Measurements from ENCODE around the gene TMEM167B. TPM values are rescaled to one million over a fixed set of nuclear protein-coding genes. Genes with fewer than 3 reads are reported as not detected.

Gene TMEM167B
- total and polyA plus RNA-seq, 7 donors, result 19.8 to 56.0 (median 30.8) TPM

DNA sequence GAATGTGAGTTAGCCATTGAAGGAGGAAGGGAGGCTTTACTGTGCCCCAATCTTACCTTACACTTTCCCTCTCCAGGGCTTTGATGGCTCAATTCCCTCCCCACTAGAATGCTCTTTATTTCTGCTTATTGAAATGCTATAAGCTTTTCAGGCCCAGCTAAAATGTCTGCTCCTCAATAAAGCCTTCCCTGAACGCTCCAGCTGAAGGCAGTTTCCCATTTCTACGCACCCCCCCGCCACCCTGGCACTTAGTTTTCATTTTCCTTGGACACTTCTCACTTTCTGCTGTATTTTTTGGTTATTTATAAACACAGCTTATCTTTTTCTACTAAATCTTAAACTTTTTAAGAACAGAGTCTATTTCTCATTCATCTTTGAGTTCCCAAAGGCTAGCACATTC is 7.1 kb upstream of the TMEM167B start:
- Histone ChIP-seq H3K9me3 (no peaks in the 10 kb centered on the region), H3K4me3 (no peak overlapping the region), H3K36me3 (ENCODE audit: insufficient read depth in 1 of 2, low read depth in 1 of 2) (no peaks in the 10 kb centered on the region), H3K4me1 (no peaks in the 10 kb centered on the region), H3K27ac (no peak overlapping the region), H3K27me3 (ENCODE audit: insufficient read depth in 3 of 3, low read length in 2 of 3) (no peaks in the 10 kb centered on the region)
- TF ChIP-seq, protein P1, sequence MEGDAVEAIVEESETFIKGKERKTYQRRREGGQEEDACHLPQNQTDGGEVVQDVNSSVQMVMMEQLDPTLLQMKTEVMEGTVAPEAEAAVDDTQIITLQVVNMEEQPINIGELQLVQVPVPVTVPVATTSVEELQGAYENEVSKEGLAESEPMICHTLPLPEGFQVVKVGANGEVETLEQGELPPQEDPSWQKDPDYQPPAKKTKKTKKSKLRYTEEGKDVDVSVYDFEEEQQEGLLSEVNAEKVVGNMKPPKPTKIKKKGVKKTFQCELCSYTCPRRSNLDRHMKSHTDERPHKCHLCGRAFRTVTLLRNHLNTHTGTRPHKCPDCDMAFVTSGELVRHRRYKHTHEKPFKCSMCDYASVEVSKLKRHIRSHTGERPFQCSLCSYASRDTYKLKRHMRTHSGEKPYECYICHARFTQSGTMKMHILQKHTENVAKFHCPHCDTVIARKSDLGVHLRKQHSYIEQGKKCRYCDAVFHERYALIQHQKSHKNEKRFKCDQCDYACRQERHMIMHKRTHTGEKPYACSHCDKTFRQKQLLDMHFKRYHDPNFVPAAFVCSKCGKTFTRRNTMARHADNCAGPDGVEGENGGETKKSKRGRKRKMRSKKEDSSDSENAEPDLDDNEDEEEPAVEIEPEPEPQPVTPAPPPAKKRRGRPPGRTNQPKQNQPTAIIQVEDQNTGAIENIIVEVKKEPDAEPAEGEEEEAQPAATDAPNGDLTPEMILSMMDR (IDR thresholded peaks at IDR 0.05), result no peak
- ATAC-seq (no peak), DNase-seq (no peak)
- intact Hi-C loops (cut with DNase I), result no loop called here
- 81 to 91% (median 83%) methylated on average over 3 of the region's 3 CpGs for WGBS, 3 donors

DNA sequence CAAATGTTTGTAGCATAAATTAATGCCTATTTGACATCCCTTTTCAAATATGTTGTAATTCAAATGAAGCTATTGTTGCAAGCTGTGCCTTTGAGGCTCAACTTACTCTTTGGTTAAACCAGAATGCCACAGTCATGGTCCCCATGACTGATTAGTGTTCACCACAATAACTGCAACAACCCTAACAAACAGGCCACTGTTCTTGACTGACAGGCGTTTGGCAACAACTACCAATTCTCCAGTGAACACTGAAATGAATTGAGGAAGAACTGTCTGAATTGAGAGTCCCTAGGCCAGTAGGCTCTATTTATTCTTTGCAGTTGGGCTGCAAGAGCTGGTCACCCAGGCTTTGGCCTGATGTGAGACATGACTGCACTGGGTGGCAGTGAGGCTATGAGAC is 6.6 kb upstream of the TMEM167B start:
- DNase-seq (no peak), ATAC-seq (no peak)
- H3K4me3 ChIP-seq, result no peak overlapping the region
- no peaks in the 10 kb centered on the region for H3K36me3 ChIP-seq (ENCODE audit: insufficient read depth in 1 of 2, low read depth in 1 of 2)
- intact Hi-C loops (cut with DNase I), result no loop called here
- TF ChIP-seq, protein P1 (IDR thresholded peaks at IDR 0.05), result no peak
- H3K27me3 ChIP-seq (ENCODE audit: insufficient read depth in 3 of 3, low read length in 2 of 3), result no peaks in the 10 kb centered on the region
- no peaks in the 10 kb centered on the region for H3K9me3 ChIP-seq
- 49 to 71% (median 65%) methylated on average over 1 of the region's 1 CpG for WGBS, 3 donors
- no peaks in the 10 kb centered on the region for H3K4me1 ChIP-seq
- H3K27ac ChIP-seq, result no peak overlapping the region

DNA sequence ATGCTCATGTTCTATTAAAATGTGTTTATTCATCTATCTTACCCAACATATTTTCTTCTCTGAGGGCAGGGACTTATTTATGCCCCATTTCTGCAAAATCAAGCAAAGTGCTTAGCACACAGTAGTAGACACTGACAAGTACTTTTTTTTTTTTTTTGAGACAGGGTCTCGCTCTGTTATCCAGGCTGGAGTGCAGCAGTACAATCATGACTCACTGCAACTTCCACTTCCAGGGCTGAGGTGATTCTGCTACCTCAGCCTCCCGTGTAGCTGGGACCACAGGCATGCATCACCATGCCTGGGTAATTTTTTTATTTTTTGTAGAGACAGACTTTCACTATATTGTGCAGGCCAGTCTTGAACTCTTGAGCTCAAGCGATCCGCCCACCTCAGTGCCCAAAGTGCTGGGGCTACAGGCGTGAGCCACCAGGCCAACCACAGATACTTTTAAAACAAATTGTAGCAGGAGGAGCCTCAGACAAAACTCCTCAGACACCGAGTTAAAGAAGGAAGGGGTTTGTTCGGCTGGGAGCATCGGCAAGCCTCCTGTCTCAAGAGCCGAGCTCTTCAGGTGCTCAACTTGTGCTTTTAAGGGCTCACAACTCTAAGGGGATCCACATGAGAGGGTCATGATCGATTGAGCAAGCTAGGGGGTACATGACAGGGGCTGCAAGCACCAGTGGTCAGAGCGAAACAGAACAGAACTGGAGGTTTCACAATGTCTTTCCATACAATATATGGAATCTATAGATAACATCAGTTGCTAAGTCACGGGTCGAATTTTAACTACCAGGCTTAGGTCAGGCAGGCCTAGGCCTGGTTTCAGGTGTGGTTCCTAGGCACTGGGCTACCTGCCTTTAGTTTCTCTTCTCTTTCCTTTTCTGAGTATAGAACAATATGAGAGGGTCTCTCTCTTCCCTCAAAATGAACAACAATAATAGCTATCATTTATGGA is 5.7 kb upstream of the TMEM167B start:
- Histone ChIP-seq H3K27me3 (ENCODE audit: insufficient read depth in 3 of 3, low read length in 2 of 3) (no peaks in the 10 kb centered on the region), H3K4me1 (no peaks in the 10 kb centered on the region), H3K36me3 (ENCODE audit: insufficient read depth in 1 of 2, low read depth in 1 of 2) (no peaks in the 10 kb centered on the region), H3K4me3 (no peak overlapping the region), H3K9me3 (no peaks in the 10 kb centered on the region), H3K27ac (no peak overlapping the region)
- intact Hi-C loops (cut with DNase I), result no loop called here
- ATAC-seq (no peak), DNase-seq (no peak)
- 85 to 92% (median 87%) methylated on average over 13 of the region's 13 CpGs for WGBS, 3 donors
- TF ChIP-seq, protein P1 (IDR thresholded peaks at IDR 0.05), result no peak

DNA sequence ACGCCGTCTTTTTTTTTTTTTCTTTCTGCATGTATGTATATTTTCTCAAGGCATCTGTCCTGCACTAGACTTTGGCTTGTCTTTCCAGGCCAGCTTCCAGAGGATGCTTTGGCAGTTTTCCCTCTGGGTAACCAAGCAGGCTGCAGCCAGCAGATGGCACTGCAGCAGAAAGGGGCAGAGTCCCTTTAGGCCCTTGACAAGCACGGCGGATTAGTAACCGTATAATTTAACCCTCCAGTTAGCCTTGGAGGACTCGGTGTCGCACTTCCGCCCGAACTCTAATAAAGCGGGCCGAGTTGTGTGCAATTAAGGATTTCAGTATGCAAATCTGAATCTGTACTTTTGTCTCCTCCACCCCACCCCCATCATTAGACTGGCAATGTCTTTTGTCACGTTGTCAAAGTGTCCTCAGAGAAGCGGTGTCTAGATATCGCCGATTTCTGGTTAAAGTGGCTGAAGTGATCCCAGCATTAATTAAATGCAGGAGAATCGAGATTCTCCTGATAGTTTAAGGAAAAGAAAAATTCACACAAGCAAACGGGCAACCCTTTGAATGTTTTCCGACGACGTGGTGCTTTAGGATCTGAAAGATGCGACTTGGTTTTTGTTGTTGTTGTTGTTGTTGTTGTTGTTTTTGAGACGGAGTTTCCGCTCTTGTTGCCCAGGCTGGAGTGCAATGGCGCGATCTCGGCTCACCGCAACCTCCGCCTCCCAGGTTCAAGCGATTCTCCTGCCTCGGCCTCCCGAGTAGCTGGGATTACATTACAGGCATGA is 1.1 kb upstream of the TMEM167B start:
- no peaks in the 10 kb centered on the region for H3K27me3 ChIP-seq (ENCODE audit: insufficient read depth in 3 of 3, low read length in 2 of 3)
- 45 to 61% (median 57%) methylated on average over 31 of the region's 31 CpGs for WGBS, 3 donors

More for the DNA sequence above, 1.1 kb upstream of the TMEM167B start:
- intact Hi-C loops (cut with DNase I), result loop anchor here (5.0 kb wide), 1 partner anchor 47 kb away; the partner anchor contains the start of gene WDR47 (in 2 of the 2)
- Histone ChIP-seq H3K27ac (peak overlapping the region; percentile 99), H3K36me3 (ENCODE audit: insufficient read depth in 1 of 2, low read depth in 1 of 2) (peaks cover 3 to 19% of the 10 kb centered on the region in 2 donors), H3K4me1 (peaks cover 22% of the 10 kb centered on the region), H3K9me3 (no peaks in the 10 kb centered on the region), H3K4me3 (peak overlapping the region; percentile 92)
- TF ChIP-seq, protein P1 (IDR thresholded peaks at IDR 0.05), result peak; percentile 50
- DNase-seq (peak; percentile 51 to 80), ATAC-seq (peak; percentile 62 to 72 (median 70))

All from psoas muscle (tissue), 8 donors.